MM.1S (cell line): ENCODE results near the gene SPCS2.

Experiments
- DNase-seq: peaks from one replicate; pipeline ENCODE4 v3.0.0-alpha.2; 2015
- H2AFZ ChIP-seq: fragments of 300-600 bp; sonication (generic); 2 replicates; pipeline ENCODE4 v1.6.0; 2016; ENCODE audit warnings: antibody characterized with exemption, low read length
- H3F3A ChIP-seq: fragments of 300-600 bp; sonication (generic); 2 replicates; pipeline ENCODE4 v1.6.1; 2016; ENCODE audit warnings: mild to moderate bottlenecking, antibody characterized with exemption, low read length, moderate library complexity, mixed read lengths; ENCODE audit not compliant: insufficient read depth
- H3K27ac ChIP-seq: fragments of 300-600 bp; sonication (generic); 2 replicates; pipeline ENCODE4 v1.5.1; 2016; ENCODE audit warnings: mild to moderate bottlenecking, low read length
- H3K27me3 ChIP-seq: fragments of 300-600 bp; sonication (generic); replicated peaks from 2 replicates; pipeline ENCODE4 v1.6.0; 2016; ENCODE audit warnings: low read length; ENCODE audit not compliant: insufficient read depth
- H3K36me3 ChIP-seq: fragments of 300-600 bp; sonication (generic); replicated peaks from 2 replicates; pipeline ENCODE4 v1.6.1; 2016; ENCODE audit warnings: mild to moderate bottlenecking, low read length, mixed read lengths; ENCODE audit not compliant: insufficient read depth
- H3K4me1 ChIP-seq: fragments of 300-600 bp; sonication (generic); 2 replicates; pipeline ENCODE4 v1.6.1; 2016; ENCODE audit warnings: low read length, mixed read lengths
- H3K4me2 ChIP-seq: fragments of 300-600 bp; sonication (generic); 2 replicates; pipeline ENCODE4 v1.6.0; 2016; ENCODE audit warnings: low read depth, low read length
- H3K4me3 ChIP-seq: fragments of 300-600 bp; sonication (generic); 2 replicates; pipeline ENCODE4 v1.5.1; 2016; ENCODE audit warnings: low read length, mixed read lengths
- H3K79me2 ChIP-seq: fragments of 300-600 bp; sonication (generic); 2 replicates; pipeline ENCODE4 v1.6.1; 2016; ENCODE audit warnings: mixed run types, low read length, mixed read lengths
- H3K9ac ChIP-seq: fragments of 300-600 bp; sonication (generic); 2 replicates; pipeline ENCODE4 v1.6.1; 2016; ENCODE audit warnings: low read length, mixed read lengths
- H3K9me2 ChIP-seq: fragments of 300-600 bp; sonication (generic); replicated peaks from 2 replicates; pipeline ENCODE4 v1.6.1; 2016; ENCODE audit warnings: mild to moderate bottlenecking, low read length, mixed read lengths; ENCODE audit not compliant: insufficient read depth
- H3K9me3 ChIP-seq: fragments of 300-600 bp; sonication (generic); replicated peaks from 2 replicates; pipeline ENCODE4 v1.6.1; 2016; ENCODE audit warnings: mild to moderate bottlenecking, low read length, mixed read lengths; ENCODE audit not compliant: insufficient read depth
- H4K20me1 ChIP-seq: fragments of 300-600 bp; sonication (generic); 2 replicates; pipeline ENCODE4 v1.6.1; 2016; ENCODE audit warnings: mild to moderate bottlenecking, low read length, moderate library complexity, mixed read lengths; ENCODE audit not compliant: insufficient read depth
- EZH2 ChIP-seq: fragments of 300-600 bp; sonication (generic); optimal IDR thresholded peaks from 2 replicates; pipeline ENCODE3; 2017; ENCODE audit warnings: low read depth, mild to moderate bottlenecking, antibody characterized with exemption, low read length, mixed read lengths
- EZH2phosphoT487 ChIP-seq: fragments of 300-600 bp; sonication (generic); IDR thresholded peaks from 2 replicates; pipeline ENCODE4 v1.6.1; 2018; ENCODE audit warnings: antibody characterized with exemption, low read length
- TF ChIP-seq, protein P1 (sequence below): fragments of 300-600 bp; sonication (generic); IDR thresholded peaks from 2 replicates; pipeline ENCODE4 v1.5.1; 2016; ENCODE audit warnings: antibody characterized with exemption, low read length, mixed read lengths

The SPCS2 gene

DNA sequence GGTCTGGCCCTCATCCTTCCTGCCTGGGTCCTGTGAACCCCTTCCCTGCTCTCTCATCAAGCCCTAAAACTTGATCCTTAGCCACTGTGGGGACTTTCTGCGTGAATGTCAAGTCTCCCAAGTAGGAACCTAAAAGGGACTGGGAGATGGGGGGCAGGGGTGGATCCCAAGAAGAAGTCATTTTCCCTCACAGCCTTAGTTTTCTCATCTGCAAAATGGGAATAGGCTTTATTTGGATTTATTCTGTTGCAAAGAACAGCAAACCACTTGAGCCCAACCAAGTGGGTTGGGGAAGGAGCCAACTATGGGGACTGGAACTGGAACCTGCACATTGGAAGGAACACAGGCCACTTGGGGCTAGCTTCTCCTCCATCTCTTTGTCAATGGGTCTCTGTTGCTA is 76.5 kb downstream of the SPCS2 start:
- no peak overlapping the region for H3K4me3 ChIP-seq
- no peaks in the 10 kb centered on the region for H3K9me3 ChIP-seq
- H3K79me2 ChIP-seq = no peaks in the 10 kb centered on the region
- DNase-seq = no peak
- H4K20me1 ChIP-seq = no peaks in the 10 kb centered on the region
- no peaks in the 10 kb centered on the region for H3K36me3 ChIP-seq
- no peaks in the 10 kb centered on the region for H3F3A ChIP-seq
- H2AFZ ChIP-seq = no peak overlapping the region
- no peak overlapping the region for H3K27ac ChIP-seq
- H3K9ac ChIP-seq = no peak overlapping the region
- TF ChIP-seq EZH2 (no peak), EZH2phosphoT487 (no peak)
- TF ChIP-seq, protein P1, sequence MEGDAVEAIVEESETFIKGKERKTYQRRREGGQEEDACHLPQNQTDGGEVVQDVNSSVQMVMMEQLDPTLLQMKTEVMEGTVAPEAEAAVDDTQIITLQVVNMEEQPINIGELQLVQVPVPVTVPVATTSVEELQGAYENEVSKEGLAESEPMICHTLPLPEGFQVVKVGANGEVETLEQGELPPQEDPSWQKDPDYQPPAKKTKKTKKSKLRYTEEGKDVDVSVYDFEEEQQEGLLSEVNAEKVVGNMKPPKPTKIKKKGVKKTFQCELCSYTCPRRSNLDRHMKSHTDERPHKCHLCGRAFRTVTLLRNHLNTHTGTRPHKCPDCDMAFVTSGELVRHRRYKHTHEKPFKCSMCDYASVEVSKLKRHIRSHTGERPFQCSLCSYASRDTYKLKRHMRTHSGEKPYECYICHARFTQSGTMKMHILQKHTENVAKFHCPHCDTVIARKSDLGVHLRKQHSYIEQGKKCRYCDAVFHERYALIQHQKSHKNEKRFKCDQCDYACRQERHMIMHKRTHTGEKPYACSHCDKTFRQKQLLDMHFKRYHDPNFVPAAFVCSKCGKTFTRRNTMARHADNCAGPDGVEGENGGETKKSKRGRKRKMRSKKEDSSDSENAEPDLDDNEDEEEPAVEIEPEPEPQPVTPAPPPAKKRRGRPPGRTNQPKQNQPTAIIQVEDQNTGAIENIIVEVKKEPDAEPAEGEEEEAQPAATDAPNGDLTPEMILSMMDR = no peak
- H3K4me2 ChIP-seq = no peak overlapping the region
- no peaks in the 10 kb centered on the region for H3K27me3 ChIP-seq
- H3K9me2 ChIP-seq = no peaks in the 10 kb centered on the region
- H3K4me1 ChIP-seq = no peaks in the 10 kb centered on the region

DNA sequence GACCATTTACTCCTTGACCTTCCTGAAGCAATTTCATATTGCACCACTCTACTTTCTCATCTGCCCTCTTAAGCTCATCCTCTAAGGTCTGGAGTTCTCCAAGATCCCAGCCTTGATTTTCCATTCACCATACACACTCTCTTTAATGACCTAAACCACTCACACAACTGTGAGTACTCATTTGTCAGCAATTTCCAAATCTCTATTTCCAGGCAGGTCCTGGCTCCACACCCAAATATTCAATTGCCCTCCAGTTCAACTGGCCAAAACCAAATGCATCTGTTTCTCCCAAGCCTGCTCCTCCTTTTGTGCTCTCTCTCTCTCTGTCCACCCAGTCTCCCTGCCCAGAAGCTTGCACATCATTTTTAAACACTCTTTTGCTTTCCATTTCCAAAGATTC is 79.3 kb downstream of the SPCS2 start:
- Histone ChIP-seq H3K4me2 (no peak overlapping the region), H2AFZ (no peak overlapping the region)
- DNase-seq = no peak

More for the DNA sequence above, 79.3 kb downstream of the SPCS2 start:
- Histone ChIP-seq H3K79me2 (no peaks in the 10 kb centered on the region), H3K36me3 (no peaks in the 10 kb centered on the region), H3K9me2 (no peaks in the 10 kb centered on the region), H3K4me1 (no peaks in the 10 kb centered on the region), H3K27me3 (no peaks in the 10 kb centered on the region), H3K9ac (no peak overlapping the region), H3K4me3 (no peak overlapping the region), H3F3A (no peaks in the 10 kb centered on the region), H4K20me1 (no peaks in the 10 kb centered on the region), H3K9me3 (no peaks in the 10 kb centered on the region), H3K27ac (no peak overlapping the region)
- TF ChIP-seq EZH2 = no peak
- TF ChIP-seq, protein P1 = no peak
- TF ChIP-seq EZH2phosphoT487 = no peak
